IPS-11a (cell line): ENCODE results near the gene OS9.
"Not testable (repeated sequence)": the region's sequence is repeated elsewhere in the genome, so short reads cannot be mapped to it uniquely, and the experiment has no call there.

Experiments used
- H3K4me3 ChIP-seq: one replicate; pipeline ENCODE4 v1.5.1; 2013; ENCODE audit warnings: low read depth, low read length, control low read depth

Gene OS9

DNA sequence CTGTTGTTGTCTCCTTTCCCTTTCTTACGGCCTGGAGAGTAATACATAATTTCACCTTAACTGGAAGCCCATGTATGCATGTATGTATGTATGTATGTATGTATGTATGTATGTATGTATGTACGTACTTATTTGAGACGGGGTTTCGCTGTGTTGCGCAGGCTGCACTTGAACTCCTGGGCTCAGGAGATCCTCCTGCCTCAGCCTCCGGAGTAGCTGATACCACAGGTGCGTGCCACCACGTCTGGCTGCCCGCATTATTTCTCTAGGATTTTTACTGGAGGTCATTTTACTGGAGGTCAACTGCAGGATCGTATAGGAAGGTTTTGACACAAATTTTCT is 644 bp upstream of the OS9 start:
- H3K4me3 ChIP-seq = no peak overlapping the region

GRCh38 chr12:57694459-57695019 is 607 bp downstream of the OS9 start:
- H3K4me3 ChIP-seq = peak overlapping the region; percentile 97

DNA sequence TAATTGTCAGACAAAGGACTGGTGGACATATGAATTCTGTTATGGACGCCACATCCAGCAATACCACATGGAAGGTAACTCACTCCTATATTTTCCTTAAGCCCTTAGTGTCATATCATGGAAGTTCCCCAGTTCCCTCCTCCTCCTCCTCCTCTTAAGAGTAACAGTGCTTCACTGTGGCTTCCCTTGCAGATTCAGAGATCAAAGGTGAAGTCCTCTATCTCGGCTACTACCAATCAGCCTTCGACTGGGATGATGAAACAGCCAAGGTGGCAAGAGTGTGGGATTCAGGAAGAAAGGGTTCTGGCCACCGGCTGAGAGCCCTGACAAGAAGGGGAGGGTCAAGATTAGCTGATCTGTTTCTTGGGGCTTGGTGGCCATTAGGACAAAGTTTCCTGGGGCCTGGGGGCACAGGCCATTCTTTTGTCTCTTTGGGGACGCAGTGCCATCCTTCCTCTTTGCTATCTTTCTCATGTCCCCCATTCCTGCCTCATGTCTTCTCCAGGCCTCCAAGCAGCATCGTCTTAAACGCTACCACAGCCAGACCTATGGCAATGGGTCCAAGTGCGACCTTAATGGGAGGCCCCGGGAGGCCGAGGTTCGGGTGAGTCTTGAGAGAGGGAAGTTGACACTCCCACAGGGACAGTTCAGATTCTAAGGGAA is 2.0 kb downstream of the OS9 start:
- H3K4me3 ChIP-seq = no peak overlapping the region

DNA sequence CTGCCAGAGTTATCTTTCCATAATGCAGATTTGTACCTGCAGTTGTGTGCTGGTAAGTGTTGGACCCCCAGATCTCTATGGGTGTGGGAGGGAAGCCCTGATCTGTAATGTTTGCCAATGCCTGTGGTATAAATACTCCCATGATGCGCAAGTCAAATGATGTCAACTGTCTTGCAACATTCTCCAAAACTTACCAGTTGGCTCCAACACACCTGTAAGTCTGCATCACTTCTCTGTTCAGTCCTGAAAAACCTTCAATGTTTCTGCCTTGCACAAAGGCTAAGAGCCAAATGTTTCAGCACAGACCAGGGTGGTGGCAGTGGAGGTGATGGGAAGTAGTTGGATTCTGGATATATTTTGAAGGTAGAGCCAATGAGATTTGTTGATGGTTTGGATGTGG is 3.1 kb downstream of the OS9 start:
- no peak overlapping the region for H3K4me3 ChIP-seq

DNA sequence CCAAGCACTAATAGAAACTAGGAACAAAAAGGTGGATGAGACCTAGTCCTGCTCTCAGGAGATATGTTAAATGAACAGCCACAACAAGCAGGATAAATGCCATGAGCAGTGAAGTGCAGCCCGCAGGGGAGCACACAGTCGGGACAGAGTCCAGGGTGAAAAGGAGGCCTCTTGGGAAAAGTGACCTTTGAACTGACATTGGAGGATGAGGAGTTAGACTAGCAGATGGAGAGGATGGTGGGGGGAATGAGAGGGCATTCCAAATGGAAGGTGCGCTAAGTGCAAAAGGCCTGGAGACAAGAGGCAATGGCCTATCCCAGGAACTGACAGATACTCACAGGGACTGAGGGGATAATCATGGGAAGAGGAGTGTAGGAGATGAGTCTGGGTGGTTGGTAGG is 4.5 kb downstream of the OS9 start:
- H3K4me3 ChIP-seq = no peak overlapping the region

DNA sequence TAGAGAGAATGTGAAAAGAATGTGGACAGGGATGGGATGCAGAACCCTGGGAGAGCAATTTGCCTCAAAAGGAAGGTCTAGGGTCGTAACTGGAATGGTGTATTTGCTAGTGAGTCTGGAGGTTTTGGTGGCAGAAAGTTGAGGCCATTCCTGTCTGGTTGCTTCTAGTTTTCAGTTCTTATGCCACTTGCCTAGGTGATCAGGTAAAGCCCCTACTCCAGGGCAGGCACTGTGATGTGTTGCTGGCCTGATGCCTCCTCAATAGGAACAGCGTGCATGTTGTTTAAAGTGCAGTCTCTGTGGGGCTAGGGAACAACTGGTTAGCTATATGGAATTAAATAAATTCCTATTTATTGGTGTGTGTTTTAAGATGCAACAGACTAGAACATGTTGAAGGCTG is 6.4 kb downstream of the OS9 start:
- no peak overlapping the region for H3K4me3 ChIP-seq

GRCh38 chr12:57707250-57707649 is 13.3 kb downstream of the OS9 start:
- no peak overlapping the region for H3K4me3 ChIP-seq

GRCh38 chr12:57708296-57708695 is 14.4 kb downstream of the OS9 start:
- H3K4me3 ChIP-seq = no peak overlapping the region

GRCh38 chr12:57712701-57713100 is 18.8 kb downstream of the OS9 start:
- H3K4me3 ChIP-seq = no peak overlapping the region

GRCh38 chr12:57713209-57713608 is 19.3 kb downstream of the OS9 start:
- H3K4me3 ChIP-seq = no peak overlapping the region

DNA sequence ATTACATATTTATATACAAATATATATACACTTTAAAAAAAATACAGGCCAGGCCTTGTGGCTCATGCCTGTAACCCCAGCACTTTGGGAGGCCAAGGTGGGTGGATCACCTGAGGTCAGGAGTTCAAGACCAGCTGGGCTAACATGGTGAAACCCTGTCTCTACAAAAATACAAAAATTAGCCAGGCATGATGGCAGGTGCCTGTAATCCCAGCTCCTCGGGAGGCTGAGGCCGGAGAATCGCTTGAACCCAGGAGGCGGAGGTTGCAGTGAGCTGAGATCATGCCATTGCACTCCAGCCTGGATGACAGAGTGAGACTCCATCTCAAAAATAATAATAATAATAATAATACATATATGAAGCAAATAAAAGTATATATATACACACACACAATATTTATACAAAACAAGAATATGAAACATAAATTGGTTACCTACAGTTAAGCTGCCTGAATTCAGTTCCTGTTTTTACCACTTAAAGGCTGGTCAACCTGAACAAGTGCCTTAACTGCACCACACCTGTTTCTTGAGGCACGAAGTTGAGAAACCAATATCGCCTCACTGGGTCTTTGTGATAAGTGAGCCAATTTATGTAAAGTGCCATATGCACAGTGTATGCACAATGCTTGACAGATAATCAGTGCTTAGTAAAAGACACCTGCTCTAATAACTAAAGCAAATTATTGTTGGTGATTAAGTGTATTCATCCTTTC is 21.3 kb downstream of the OS9 start:
- not testable (repeated sequence) for H3K4me3 ChIP-seq

GRCh38 chr12:57715786-57716185 is 21.9 kb downstream of the OS9 start:
- no peak overlapping the region for H3K4me3 ChIP-seq

GRCh38 chr12:57716305-57716704 is 22.4 kb downstream of the OS9 start:
- H3K4me3 ChIP-seq = no peak overlapping the region

- no peak overlapping the region for H3K4me3 ChIP-seq
Measured at GRCh38 chr12:57717131-57717530, 23.2 kb downstream of the OS9 start.

- H3K4me3 ChIP-seq = no peak overlapping the region
Measured at GRCh38 chr12:57717846-57718640, 24.1 kb downstream of the OS9 start.

- no peak overlapping the region for H3K4me3 ChIP-seq
Measured at GRCh38 chr12:57718641-57719528, 25.0 kb downstream of the OS9 start.

DNA sequence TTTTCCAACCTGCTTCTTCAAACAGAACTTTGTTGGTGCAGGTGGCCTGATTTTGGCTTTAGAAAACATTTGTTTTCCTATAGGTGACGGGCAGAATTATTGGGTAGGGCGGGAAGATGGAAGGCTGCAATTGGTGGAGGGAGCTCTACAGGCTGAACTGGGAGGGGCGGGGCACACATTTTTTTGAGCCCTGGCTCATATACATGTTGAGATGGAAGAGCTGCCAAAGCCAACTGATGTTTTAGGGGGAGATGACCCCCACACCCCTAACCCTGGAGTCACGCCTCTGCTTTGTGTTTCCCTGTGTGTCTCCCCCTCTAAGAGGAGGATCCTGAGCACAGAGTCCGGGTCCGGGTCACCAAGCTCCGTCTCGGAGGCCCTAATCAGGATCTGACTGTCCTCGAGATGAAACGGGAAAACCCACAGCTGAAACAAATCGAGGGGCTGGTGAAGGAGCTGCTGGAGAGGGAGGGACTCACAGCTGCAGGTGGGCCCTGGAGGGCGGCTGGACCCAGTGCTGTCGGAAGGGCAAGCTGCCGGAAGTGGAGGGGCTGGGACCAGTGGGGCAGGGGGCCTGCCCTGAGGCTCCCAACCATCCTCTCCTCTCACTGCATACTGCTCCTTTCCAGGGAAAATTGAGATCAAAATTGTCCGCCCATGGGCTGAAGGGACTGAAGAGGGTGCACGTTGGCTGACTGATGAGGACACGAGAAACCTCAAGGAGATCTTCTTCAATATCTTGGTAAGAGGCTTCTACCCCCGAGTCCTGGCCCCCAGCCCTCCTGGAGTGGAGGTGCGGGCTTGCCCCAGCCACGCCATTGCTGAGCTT is 26.1 kb downstream of the OS9 start:
- H3K4me3 ChIP-seq = no peak overlapping the region

GRCh38 chr12:57720606-57721595 is 27.0 kb downstream of the OS9 start:
- no peak overlapping the region for H3K4me3 ChIP-seq
